SK-N-DZ (cell line): ENCODE data around the gene JUNB.
"Not testable (repeated sequence)": the region's sequence is repeated elsewhere in the genome, so short reads cannot be mapped to it uniquely, and the experiment has no call there.

Experiments used
- DNase-seq: peaks from one replicate; pipeline ENCODE4 v3.0.0-alpha.2; 2015; ENCODE audit warnings: low spot score

Gene JUNB

GRCh38 chr19:12789098-12789903, 2.0 kb upstream of the JUNB start:
- no peak for DNase-seq

- peak; percentile 94 for DNase-seq
These were observed 1.2 kb upstream of the JUNB start for GRCh38 chr19:12789904-12790619.

GRCh38 chr19:12790628-12791344, 500 bp upstream of the JUNB start:
- DNase-seq, result no peak

- peak; percentile 74 for DNase-seq
These were observed 966 bp downstream of the JUNB start for GRCh38 chr19:12792051-12792852.

- DNase-seq, result no peak
These were observed 1.6 kb downstream of the JUNB start for GRCh38 chr19:12792853-12793289.

GRCh38 chr19:12793290-12794195, 2.3 kb downstream of the JUNB start:
- DNase-seq, result peak; percentile 89

- DNase-seq, result no peak
These were observed 3.1 kb downstream of the JUNB start for GRCh38 chr19:12794196-12794941.

- no peak for DNase-seq
These were observed 3.7 kb downstream of the JUNB start for GRCh38 chr19:12794971-12795381.

- DNase-seq, result peak; percentile 83
These were observed 5.1 kb downstream of the JUNB start for GRCh38 chr19:12796146-12797071.

- no peak for DNase-seq
These were observed 5.9 kb downstream of the JUNB start for GRCh38 chr19:12797141-12797587.

- DNase-seq, result not testable (repeated sequence)
These were observed 6.3 kb downstream of the JUNB start for GRCh38 chr19:12797607-12798006.

- DNase-seq, result no peak
These were observed 8.6 kb downstream of the JUNB start for GRCh38 chr19:12799742-12800465.

GRCh38 chr19:12800466-12800770, 9.1 kb downstream of the JUNB start:
- no peak for DNase-seq

- DNase-seq, result no peak
These were observed 9.7 kb downstream of the JUNB start for GRCh38 chr19:12800923-12801465.

- peak; percentile 83 for DNase-seq
These were observed 10.4 kb downstream of the JUNB start, which contains the start of the genes PRDX2 and THSD8 for GRCh38 chr19:12801466-12802266. PRDX2 (minus strand) TSS chr19:12801800; CDS start chr19:12801261, 539 bp downstream. THSD8 (plus strand) TSS chr19:12802069; CDS start chr19:12802072, 3 bp downstream.
